Measurements from ENCODE around the gene PDGFRA.

PDGFRA gene

GRCh38 chr4:54228961-54229501 is at the start of gene PDGFRA:
PDGFRA (plus strand) TSS chr4:54229293; CDS start chr4:54258769, 29,476 bp downstream.
- DNase-seq (ENCODE audit: low read depth), result peak; percentile 97

- no peak for DNase-seq (ENCODE audit: low read depth)
These were observed 44.5 kb upstream of the PDGFRA start for GRCh38 chr4:54184581-54184980.

GRCh38 chr4:54185044-54185780 is 43.9 kb upstream of the PDGFRA start:
- DNase-seq (ENCODE audit: low read depth), result no peak

GRCh38 chr4:54185866-54186265 is 43.2 kb upstream of the PDGFRA start:
- DNase-seq (ENCODE audit: low read depth), result no peak

GRCh38 chr4:54186371-54186770 is 42.7 kb upstream of the PDGFRA start:
- DNase-seq (ENCODE audit: low read depth), result no peak

GRCh38 chr4:54187148-54187547 is 41.9 kb upstream of the PDGFRA start:
- DNase-seq (ENCODE audit: low read depth), result no peak

GRCh38 chr4:54189140-54189539 is 40.0 kb upstream of the PDGFRA start:
- DNase-seq (ENCODE audit: low read depth), result peak; percentile 72

GRCh38 chr4:54192811-54193210 is 36.3 kb upstream of the PDGFRA start:
- no peak for DNase-seq (ENCODE audit: low read depth)

- no peak for DNase-seq (ENCODE audit: low read depth)
These were observed 31.2 kb upstream of the PDGFRA start for GRCh38 chr4:54197926-54198325.

GRCh38 chr4:54199919-54200318 is 29.2 kb upstream of the PDGFRA start:
- no peak for DNase-seq (ENCODE audit: low read depth)

- no peak for DNase-seq (ENCODE audit: low read depth)
These were observed 19.5 kb upstream of the PDGFRA start for GRCh38 chr4:54209617-54210016.

GRCh38 chr4:54213001-54213400 is 16.1 kb upstream of the PDGFRA start:
- DNase-seq (ENCODE audit: low read depth), result peak; percentile 29

GRCh38 chr4:54213761-54214160 is 15.3 kb upstream of the PDGFRA start:
- DNase-seq (ENCODE audit: low read depth), result no peak

- no peak for DNase-seq (ENCODE audit: low read depth)
These were observed 13.6 kb upstream of the PDGFRA start for GRCh38 chr4:54215379-54216077.

- DNase-seq (ENCODE audit: low read depth), result peak; percentile 79
These were observed 11.2 kb upstream of the PDGFRA start for GRCh38 chr4:54217642-54218495.

GRCh38 chr4:54218736-54219135 is 10.4 kb upstream of the PDGFRA start:
- no peak for DNase-seq (ENCODE audit: low read depth)

- DNase-seq (ENCODE audit: low read depth), result no peak
These were observed 4.0 kb upstream of the PDGFRA start for GRCh38 chr4:54224996-54225597.

- DNase-seq (ENCODE audit: low read depth), result no peak
These were observed 3.3 kb upstream of the PDGFRA start for GRCh38 chr4:54225598-54226403.

GRCh38 chr4:54226404-54227255 is 2.5 kb upstream of the PDGFRA start:
- peak; percentile 84 for DNase-seq (ENCODE audit: low read depth)

All from amniotic epithelial cell (primary cell).